Thyroid gland (tissue), 4 donors: ENCODE measurements around the gene CREB5. TPM values are rescaled to one million over a fixed set of nuclear protein-coding genes. Genes with fewer than 3 reads are reported as not detected.
A peak's percentile ranks its signal among the peaks of the same experiment; 100 is the strongest.

Experiments
- DNase-seq, 2 donors: peaks; one replicate each; pipeline ENCODE4 v3.0.0-alpha.2; 2019
- H3K27ac ChIP-seq, 3 donors: fragments of 200-600 bp; sonication (generic); 1 replicate in 2 of 3; 2 replicates in 1 of 3; pipeline ENCODE4 v1.5.1; 2016 to 2019; ENCODE audit warnings: mild to moderate bottlenecking in 1 of 3, moderate library complexity in 1 of 3
- H3K27me3 ChIP-seq: fragments of 200-600 bp; sonication (generic); one replicate; pipeline ENCODE4 v1.5.1; 2019
- H3K36me3 ChIP-seq, 2 donors: fragments of 200-600 bp; sonication (generic); one replicate each; pipeline ENCODE4 v1.5.1; 2016 to 2019
- H3K4me1 ChIP-seq, 2 donors: fragments of 200-600 bp; sonication (generic); one replicate each; pipeline ENCODE4 v1.5.1; 2017 to 2019
- H3K4me3 ChIP-seq, 3 donors: fragments of 200-600 bp; sonication (generic); replicated peaks in 1 of 3; 1 replicate in 2 of 3; 2 replicates in 1 of 3; pipeline ENCODE4 v1.5.1; 2016; ENCODE audit warnings: mild to moderate bottlenecking in 1 of 3
- H3K9me3 ChIP-seq: fragments of 200-600 bp; sonication (generic); one replicate; pipeline ENCODE4 v1.5.1; 2017
- POLR2A ChIP-seq, 2 donors: fragments of 450-650 bp; IDR thresholded peaks; one replicate each; pipeline ENCODE4 v1.6.1; 2017; ENCODE audit warnings: antibody characterized with exemption in 2 of 2, mild to moderate bottlenecking in 2 of 2, moderate library complexity in 1 of 2
- WGBS, 2 donors: methylation state at CpG; one replicate each; pipeline ENCODE4 v1.1.5; 2017; 5-methylcytosine and 5-hydroxymethylcytosine counted together
- intact Hi-C: fragments of 100-400 bp; cut with DNase I; formaldehyde crosslinking; loops from one replicate; pipeline ENCODE4 v1.15.1; 2023
- total RNA-seq, 4 donors: library from RNA; depleted of rRNA; stranded (reverse); fragments of >200 nt; gene quantifications; one replicate each; pipeline ENCODE4 v1.2.3, GENCODE V29; 2016
- TF ChIP-seq, protein P1 (sequence below), 6 experiments: fragments of 200-600 bp in 3 of 6; fragments of 450-650 bp in 3 of 6; sonication (generic) in 3 of 6; IDR thresholded peaks; one replicate each; pipeline ENCODE4 v1.5.1; 2016 to 2019; ENCODE audit warnings: antibody characterized with exemption in 6 of 6, mild to moderate bottlenecking in 2 of 6, inconsistent platforms in 1 of 6, moderate library complexity in 1 of 6

CREB5 gene
- total RNA-seq, 4 donors from 2014 or later = 2.5 to 13.6 (median 6.5) TPM

- 16 to 25% methylated on average over 6 of the region's 6 CpGs for WGBS, 2 donors
- no peaks in the 10 kb centered on the region for H3K36me3 ChIP-seq
- TF ChIP-seq, protein P1, sequence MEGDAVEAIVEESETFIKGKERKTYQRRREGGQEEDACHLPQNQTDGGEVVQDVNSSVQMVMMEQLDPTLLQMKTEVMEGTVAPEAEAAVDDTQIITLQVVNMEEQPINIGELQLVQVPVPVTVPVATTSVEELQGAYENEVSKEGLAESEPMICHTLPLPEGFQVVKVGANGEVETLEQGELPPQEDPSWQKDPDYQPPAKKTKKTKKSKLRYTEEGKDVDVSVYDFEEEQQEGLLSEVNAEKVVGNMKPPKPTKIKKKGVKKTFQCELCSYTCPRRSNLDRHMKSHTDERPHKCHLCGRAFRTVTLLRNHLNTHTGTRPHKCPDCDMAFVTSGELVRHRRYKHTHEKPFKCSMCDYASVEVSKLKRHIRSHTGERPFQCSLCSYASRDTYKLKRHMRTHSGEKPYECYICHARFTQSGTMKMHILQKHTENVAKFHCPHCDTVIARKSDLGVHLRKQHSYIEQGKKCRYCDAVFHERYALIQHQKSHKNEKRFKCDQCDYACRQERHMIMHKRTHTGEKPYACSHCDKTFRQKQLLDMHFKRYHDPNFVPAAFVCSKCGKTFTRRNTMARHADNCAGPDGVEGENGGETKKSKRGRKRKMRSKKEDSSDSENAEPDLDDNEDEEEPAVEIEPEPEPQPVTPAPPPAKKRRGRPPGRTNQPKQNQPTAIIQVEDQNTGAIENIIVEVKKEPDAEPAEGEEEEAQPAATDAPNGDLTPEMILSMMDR (IDR thresholded peaks at IDR 0.05) = no peak
- TF ChIP-seq POLR2A (IDR thresholded peaks at IDR 0.05) = no peak
- DNase-seq = peak; percentile 36 to 44
- no peaks in the 10 kb centered on the region for H3K27me3 ChIP-seq
- H3K4me1 ChIP-seq = peaks cover 9 to 16% of the 10 kb centered on the region in 2 donors
- intact Hi-C loops = no loop called here
- no peak overlapping the region for H3K4me3 ChIP-seq
- no peak overlapping the region for H3K27ac ChIP-seq
- no peaks in the 10 kb centered on the region for H3K9me3 ChIP-seq
Measured at GRCh38 chr7:28573059-28573553, 160.8 kb downstream of the CREB5 start.

GRCh38 chr7:28573651-28574301 lies 161.5 kb downstream of the CREB5 start:
- H3K27ac ChIP-seq = no peak overlapping the region
- intact Hi-C loops = no loop called here
- no peaks in the 10 kb centered on the region for H3K27me3 ChIP-seq
- no peak overlapping the region for H3K4me3 ChIP-seq
- WGBS, 2 donors = 38 to 39% methylated on average over 6 of the region's 6 CpGs
- DNase-seq = no peak
- H3K4me1 ChIP-seq = peaks cover 9 to 16% of the 10 kb centered on the region in 2 donors
- TF ChIP-seq POLR2A (IDR thresholded peaks at IDR 0.05) = no peak
- TF ChIP-seq, protein P1 (IDR thresholded peaks at IDR 0.05) = no peak
- H3K36me3 ChIP-seq = no peaks in the 10 kb centered on the region
- H3K9me3 ChIP-seq = no peaks in the 10 kb centered on the region

- Histone ChIP-seq H3K36me3 (no peaks in the 10 kb centered on the region), H3K27me3 (no peaks in the 10 kb centered on the region), H3K4me1 (peaks cover 9 to 16% of the 10 kb centered on the region in 2 donors), H3K27ac (no peak overlapping the region), H3K9me3 (no peaks in the 10 kb centered on the region), H3K4me3 (no peak overlapping the region)
- intact Hi-C loops = no loop called here
- no peak for DNase-seq
- 97% methylated on average over 5 of the region's 5 CpGs for WGBS, 2 donors
- TF ChIP-seq, protein P1 (IDR thresholded peaks at IDR 0.05) = no peak
- TF ChIP-seq POLR2A (IDR thresholded peaks at IDR 0.05) = no peak
Measured at GRCh38 chr7:28575241-28575643, 162.9 kb downstream of the CREB5 start.

DNA sequence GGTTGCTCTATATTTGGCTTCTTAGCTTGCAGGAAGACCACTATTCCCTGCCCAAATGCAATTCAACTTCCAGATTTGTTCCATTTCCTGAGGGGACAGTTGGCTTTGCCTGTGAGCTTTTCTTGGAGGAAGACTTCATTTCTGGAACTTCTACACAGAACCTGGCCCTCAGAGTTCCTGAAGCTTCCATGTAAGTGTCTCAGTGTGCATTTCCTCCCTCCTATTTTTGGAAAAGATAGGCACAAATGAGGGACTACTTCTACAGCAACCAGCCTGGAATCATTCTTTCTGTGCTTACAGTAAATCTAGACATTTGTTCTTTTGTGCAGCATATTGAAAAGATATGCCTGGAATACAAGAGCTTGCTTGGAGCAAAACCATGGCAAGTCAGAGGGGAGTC lies 164.3 kb downstream of the CREB5 start:
- Histone ChIP-seq H3K9me3 (no peaks in the 10 kb centered on the region), H3K27me3 (no peaks in the 10 kb centered on the region), H3K27ac (no peak overlapping the region), H3K4me1 (peaks cover 15 to 25% of the 10 kb centered on the region in 2 donors), H3K4me3 (no peak overlapping the region), H3K36me3 (no peaks in the 10 kb centered on the region)
- no peak for DNase-seq
- intact Hi-C loops = no loop called here
- TF ChIP-seq, protein P1 (IDR thresholded peaks at IDR 0.05) = no peak
- TF ChIP-seq POLR2A (IDR thresholded peaks at IDR 0.05) = no peak

- H3K4me3 ChIP-seq = no peak overlapping the region
- peaks cover 7 to 11% of the 10 kb centered on the region in 2 donors for H3K4me1 ChIP-seq
- H3K27me3 ChIP-seq = no peaks in the 10 kb centered on the region
- intact Hi-C loops = no loop called here
- TF ChIP-seq POLR2A (IDR thresholded peaks at IDR 0.05) = no peak
- TF ChIP-seq, protein P1 (IDR thresholded peaks at IDR 0.05) = no peak
- no peak for DNase-seq
- H3K36me3 ChIP-seq = no peaks in the 10 kb centered on the region
- H3K27ac ChIP-seq = no peak overlapping the region
- 86 to 93% methylated on average over 3 of the region's 3 CpGs for WGBS, 2 donors
- no peaks in the 10 kb centered on the region for H3K9me3 ChIP-seq
Measured at GRCh38 chr7:28579571-28579970, 167.3 kb downstream of the CREB5 start.
